Stimulated activated CD4-positive, alpha-beta T cell treated with anti-CD3 and anti-CD28 coated beads, Interleukin-12 subunit alpha, Interleukin-12 subunit beta, amount 100 ng/mL, for 48 hours (primary cell): ENCODE results near the gene AKT1.
"Not testable (repeated sequence)": the region's sequence is repeated elsewhere in the genome, so short reads cannot be mapped to it uniquely, and the experiment has no call there.

ENCODE experiments used
- DNase-seq, 3 donors: peaks; one replicate each; pipeline ENCODE4 v3.0.0-alpha.2; 2020; ENCODE audit warnings: low read depth in 2 of 3, low spot score in 1 of 3

Gene AKT1

DNA sequence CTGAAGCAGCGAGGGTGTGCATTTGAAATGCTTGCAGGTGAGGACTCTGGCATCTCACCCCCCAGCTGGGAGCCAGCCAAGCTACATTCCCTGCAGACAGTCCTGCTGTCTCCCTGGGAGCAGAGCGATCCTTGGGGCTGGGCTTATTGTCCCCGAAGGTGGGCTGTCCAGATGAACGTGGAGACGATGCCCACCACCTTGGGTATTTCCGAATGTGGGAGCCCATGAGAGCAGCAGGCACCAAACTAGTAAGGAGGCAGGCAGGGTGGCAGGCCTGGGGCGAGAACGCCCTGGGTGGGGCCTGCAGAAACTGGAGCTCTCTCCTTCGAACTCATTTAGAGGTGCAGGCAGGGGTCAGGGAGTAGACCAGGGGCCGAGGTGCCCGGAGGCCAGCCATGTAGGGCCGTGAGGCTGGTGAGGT, 23.8 kb upstream of the AKT1 start:
- DNase-seq: no peak

DNA sequence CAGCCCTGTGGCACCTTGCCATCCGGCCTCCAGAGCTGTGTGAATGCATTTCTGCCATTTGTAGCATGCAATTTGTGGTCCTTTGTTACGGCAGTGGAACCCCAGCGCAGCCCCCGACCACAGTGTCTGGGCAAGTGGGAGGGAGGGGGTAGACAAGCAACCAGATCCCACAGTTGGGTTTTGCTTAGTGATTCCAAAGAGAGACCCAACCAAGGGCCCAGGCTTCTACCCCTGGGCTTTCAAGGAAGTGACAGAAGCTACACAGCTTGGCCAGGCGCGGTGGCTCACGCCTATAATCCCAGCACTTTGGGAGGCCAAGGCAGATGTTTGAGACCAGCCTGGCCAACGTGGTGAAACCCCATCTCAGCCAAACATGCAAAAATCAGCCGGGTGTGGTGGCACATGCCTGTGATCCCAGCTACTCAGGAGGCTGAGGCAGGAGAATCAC, 23.2 kb upstream of the AKT1 start:
- DNase-seq: no peak

DNA sequence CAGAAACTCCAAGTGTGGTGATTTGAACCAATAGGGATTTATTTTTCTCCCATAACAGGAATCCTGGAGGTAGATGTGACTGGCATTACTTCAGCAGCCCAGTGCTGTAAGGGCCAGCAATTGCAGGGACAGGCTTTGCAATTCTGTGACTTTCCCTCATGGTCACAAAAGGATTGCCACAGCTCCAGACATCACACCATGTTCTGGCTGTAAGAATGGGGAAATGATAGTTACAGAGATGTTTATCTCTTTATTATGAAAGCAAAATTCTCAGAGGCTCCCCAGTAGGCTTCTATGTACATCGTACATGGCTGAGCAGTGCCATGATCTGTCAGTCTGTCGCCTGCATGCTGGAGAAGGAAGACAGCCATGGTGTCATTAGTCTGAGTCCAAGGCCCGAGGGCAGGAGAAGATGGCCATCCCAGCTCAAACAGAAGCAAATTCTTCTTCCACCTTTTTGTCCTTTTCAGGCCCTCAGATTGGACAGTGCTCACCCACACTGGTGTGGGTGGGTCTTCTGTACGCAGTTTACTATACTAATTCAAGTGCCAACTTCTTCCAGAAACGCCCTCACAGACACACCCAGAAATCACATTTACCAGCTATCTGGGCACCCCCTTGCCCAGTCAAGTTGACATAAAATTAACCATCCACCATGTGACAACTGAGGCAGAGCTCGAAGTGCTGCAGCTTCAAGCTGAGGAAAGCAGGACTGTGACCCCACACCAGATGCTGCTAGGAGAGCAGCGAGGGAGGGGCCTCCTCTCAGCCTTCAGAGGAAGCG, 22.6 kb upstream of the AKT1 start:
- no peak for DNase-seq

DNA sequence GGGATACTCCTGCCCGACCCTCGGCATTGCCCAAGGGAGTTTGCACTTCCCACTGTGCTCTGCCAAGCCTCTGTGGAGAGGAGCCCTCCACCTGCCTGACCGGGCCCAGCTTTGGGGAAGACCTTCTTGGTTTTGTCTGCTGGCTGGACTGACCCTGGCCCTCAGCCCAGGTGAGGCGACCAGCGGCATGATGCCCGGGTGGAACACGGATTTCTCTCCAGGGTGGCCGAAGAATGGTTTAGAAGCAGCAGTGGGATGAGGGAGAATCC, 21.0 kb upstream of the AKT1 start:
- no peak for DNase-seq

DNA sequence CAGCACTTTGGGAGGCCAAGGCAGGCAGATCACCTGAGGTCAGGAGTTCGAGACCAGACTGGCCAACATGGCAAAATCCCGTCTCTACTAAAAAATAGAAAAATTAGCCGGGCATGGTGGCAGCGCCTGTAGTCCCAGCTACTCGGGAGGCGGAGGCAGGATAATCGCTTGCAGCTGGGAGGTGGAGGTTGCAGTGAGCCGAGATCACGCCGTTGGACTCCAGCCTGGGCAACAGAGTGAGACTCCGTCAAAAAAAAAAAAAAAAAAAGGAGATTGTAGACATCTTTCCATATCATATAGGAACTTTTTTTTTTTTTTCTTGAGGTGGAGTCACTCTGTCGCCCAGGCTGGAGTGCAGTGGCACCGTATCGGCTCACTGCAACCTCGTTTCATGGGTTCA, 19.2 kb upstream of the AKT1 start:
- DNase-seq: not testable (repeated sequence)

DNA sequence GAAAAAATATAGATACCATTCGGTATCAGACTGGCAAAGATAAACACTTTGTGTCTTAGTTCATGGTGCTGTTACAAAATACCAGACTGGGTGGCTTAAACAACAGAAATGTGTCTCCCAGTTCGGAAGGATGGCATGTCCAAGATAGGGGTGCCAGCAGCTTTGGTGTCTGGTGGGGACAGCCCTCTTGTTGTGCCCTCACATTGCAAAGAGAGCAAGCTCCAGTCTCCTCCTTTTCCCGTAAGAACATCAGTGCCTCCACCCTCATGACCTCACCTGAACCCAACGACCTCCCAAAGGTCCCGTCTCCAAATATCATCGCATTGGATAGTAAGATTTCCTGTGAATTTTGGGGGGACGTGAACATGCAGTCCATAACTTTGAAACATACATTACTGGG, 17.7 kb upstream of the AKT1 start:
- no peak for DNase-seq

DNA sequence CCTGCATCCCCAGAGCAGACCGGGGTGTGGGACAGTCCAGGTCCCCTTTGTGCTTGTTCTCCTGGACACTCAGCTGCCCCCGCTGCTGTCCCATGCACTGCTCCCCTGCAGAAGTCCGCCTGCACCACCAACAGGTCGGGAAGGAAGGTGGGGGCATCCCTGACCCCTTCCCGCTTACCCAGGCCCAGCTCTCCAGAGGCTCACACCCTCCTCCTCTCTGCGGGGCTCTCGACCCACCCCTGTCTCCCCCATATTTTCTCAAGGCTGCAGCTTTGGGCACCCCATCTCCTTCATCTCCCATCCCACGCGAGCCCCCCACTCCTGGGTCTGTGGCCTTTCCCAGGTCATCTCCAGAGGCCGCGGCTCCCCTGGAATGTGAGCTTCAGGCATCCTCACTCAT, 14.8 kb upstream of the AKT1 start:
- DNase-seq: no peak

DNA sequence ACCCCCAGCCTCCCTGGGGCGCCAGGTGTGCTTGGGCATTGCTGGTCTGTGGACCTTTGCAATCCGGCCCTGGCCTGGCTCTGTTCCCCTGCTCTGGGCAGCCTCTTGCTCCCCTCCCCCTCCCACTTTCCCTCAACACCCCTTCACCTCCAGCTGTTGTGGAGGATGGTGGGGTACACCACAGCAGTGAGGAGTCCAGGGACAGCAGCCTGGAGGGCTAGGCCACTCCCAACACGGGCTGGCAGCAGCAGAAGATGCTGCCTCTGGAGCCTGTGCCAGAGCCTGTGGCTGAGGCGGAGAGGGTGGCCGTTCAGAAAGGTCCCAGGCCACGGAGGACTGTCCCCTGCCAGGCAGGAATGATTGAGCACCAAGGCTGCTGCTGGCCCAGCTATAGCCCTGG, 12.9 kb upstream of the AKT1 start:
- DNase-seq: no peak

DNA sequence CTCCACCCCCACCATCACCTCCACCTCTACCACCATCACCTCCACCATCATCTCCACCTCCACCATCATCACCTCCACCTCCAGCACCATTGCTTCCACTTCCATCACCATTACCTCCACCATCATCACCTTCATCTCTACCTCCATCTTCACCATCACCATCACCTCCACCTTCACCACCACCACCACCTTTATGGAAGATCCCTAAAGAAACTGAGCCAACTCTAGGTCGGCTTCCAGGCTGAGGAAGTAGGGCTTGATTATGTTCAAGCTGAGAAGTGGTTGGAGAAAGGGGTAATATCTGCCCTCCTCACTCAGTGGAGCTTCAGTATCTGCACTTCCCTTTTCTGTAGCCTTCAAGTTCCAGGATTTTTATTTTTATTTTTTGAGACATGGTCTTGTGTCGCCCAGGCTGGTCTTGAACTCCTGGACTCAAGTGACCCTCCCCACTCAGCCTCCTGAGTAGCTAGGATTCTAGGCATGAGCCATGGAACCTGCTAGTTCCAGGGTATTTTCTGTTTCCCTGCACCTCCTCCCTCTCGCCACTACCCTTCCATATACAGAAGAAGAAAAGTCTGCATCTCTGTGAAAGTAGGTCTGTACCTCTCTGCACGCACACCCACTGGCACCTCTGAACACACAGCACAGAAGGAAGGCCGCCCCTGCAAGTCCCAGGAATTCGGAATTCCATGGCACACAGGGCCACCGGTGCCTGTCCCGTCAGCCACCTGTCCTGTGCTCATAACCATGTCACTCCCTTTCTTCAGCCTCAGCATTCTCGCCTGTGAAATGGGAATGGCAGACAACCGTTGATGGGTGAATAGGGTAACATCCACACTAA, 11.3 kb upstream of the AKT1 start:
- DNase-seq: no peak

DNA sequence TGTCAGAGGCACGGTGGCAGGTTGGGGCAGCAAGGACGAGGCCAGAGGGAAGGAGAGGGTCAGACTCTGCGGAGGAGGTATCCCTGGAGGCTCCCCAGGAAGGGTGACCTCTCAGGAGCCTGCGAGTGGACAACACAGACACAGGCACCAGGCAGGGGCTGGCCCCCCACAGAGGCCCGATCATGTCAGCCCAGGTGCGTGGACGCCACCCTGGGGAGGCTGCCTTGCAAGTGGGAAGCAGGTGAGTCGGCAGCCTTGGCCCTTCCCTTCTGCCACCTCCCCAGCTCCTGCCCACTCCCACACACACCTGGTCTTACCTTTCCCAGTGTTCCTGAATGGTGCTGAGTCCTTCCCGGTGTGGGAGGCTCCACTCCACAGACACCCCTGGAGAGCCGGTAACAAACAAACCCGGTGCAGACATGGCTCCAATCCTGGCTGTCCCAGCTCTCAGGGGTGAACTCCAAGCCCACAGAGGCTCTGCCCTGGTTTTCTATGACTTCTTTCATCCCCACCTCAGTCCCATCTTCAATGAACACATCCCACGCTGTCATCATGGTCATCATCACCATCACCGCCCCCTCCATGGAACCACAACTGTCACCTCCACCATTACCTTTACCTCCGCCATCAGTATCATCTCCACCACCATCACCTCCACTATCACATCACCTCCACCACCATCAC, 10.5 kb upstream of the AKT1 start:
- DNase-seq: no peak

DNA sequence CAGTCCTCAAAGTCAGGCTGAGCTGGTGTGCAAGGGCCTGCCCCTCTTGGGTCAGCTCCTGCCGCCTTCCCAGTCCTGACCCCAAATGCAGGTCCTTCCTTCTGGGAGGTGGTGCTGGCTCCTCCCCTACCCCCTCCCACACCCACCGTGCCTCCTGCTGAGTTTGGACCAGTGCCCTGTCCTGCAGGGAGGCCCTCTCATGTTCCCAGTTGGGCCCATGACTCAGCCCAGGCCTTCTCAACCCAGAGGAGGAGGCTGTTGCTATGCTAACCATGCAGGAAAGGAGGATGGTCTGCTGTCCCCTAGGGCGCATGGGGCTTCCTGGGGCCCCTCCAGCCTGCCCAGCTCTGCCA, 9.8 kb upstream of the AKT1 start:
- DNase-seq: no peak

DNA sequence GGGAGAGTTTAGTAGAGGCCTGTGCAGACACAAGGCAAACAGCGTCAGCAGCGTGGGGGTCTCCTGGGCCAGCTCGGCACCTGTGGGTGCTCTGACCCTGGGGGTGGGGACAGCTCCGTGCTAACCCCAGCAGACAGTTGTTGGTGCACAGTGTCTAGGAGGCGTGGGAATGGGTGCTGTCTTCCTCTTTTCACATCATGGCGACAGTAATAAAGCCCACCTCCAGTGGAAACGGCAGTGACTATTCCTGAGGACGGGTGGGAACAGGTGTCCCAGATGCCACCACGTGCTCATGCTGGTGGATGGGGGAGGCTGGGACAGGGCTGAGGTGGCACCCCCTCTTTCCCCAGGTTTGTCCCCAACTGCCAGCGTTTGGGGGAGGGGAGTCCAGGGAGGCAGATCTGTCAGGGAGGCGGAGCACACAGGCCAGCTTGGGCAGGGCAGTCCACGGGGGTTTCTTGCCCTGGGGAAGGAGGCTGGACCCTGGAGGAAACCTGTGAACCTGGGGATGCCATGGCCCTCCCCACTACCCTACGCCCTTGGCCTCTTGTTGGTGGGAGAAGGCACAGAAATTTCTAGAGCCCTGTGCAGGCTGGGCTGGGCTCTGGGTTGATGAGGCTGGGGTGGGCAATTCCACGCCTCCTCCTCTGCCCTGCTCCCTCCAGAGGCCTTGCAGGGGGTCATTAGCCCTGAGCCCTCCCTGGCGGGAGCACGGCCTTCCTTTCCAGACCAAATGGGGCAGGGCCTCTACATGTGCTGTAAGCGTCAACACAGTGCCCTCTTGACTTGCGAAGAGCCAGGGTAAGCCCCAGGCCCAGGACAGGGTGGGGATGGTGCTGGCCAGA, 9.2 kb upstream of the AKT1 start:
- DNase-seq: no peak

DNA sequence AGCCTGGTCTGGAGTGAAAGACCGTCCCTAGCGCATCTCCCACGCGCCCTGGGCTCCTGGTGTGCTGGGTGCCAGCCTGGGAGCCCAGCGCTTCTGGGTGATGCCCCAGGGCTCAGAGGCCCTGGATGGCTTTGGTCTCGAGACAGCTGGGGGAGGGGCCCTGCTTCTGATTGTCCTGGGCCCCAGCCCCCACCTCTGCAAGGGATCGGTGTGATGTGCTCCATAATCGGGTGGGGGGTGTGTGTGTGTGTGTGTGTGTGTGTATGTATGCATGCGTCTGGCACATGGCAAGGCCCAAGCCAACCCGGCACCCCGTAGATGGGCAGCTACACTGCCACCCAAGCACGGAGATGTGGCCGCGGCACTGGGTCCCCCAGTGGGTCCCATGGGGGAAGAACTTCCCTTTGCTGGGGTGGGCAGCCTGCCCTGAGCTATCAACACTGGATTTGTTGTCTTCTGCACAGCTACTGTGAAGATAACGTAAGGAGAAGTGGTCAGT, 8.4 kb upstream of the AKT1 start:
- no peak for DNase-seq

DNA sequence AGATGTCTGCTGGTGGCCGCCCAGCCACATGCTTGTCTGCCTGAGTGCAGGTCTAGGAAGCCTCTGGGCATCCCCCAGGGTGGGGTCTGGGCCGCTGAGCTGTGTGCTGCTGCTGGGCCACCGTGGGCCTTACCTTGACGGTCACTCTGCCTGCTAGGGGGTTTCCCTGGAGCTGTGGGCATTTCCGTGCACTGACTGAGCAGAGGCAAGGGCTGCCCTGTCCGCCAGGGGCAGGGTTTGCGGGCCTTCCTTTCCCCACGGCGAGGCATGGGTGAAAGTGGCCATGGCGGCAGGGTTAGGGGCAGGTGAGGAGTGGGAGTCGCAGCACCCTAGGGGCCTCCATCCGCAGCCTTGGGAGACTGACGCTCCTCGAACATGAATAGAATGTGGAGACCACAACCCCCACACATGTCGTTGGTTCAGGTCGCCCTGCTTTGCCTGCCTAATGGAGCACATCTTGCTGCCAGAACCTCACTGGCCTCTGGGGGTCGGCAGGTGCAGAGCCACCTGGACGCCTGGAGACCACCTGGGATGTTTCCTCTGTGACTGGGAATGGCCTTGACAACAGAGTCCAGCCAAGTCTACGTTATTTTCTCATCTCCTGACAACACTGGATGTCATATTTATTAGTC, 7.8 kb upstream of the AKT1 start:
- DNase-seq: no peak

DNA sequence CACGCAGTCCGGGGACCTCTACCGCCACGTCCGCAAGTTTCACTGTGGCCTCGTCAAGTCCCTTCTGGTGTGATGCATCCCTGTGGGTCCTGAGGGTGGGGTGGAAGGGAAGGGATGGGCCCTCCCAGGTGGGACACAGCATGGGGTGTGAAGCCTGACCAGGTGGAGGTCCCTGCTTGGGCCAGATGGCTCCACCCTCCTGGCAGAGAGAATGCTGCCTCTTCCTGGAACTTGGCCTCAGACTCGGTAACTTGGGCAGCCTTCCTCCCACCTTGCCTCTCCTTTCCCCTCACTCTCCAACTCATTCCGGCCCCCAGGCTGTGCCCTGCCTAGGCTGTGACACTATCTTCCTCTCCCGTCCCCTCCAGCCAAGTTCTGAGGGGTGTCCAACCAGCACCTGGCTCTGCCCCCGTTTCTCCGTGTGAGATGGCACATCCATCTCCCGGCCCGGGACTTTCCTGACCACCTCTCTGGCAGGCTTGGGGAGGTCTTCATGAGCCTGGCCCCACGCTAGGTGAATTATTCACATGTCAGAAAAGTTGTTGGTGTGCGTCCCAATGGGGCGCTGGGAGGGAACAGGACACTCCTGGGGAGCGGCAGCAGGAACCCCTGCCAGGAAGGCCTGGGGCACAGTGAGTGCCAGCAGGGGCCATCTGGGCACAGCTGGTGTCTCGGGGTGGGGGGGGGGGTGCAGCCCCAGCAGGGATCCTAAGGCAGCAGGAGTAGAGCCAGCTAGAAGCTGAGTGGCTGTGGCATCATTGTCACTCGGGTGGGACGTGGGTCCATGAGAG, 7.0 kb upstream of the AKT1 start:
- DNase-seq: no peak

DNA sequence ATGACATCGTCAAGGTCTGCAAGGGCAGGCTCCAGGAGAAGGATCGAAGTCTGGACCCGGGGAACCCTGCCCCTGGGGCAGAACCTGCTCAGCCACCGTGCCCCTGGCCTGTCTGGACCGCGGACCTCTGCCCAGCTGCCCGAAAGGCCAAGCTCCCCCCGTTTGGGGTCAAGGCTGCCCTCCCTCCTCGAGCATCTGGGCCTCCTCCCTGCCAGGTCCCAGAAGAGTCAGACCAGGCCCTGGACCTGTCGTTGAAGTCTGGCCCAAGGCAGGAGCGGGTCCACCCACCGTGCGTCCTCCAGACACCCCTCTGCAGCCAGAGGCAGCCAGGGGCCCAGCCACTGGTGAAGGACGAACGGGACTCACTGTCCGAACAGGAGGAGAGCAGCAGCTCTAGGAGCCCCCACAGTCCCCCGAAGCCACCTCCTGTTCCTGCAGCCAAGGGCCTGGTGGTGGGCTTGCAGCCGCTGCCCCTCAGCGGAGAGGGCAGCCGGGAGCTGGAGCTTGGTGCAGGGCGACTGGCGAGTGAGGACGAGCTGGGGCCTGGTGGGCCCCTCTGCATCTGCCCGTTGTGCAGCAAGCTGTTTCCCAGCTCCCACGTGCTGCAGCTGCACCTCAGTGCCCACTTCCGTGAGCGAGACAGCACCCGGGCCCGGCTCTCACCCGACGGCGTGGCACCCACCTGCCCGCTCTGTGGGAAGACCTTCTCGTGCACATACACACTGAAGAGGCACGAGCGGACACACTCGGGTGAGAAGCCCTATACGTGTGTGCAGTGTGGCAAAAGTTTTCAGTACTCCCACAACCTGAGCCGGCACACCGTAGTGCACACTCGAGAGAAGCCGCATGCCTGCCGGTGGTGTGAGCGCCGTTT, 6.2 kb upstream of the AKT1 start:
- no peak for DNase-seq

DNA sequence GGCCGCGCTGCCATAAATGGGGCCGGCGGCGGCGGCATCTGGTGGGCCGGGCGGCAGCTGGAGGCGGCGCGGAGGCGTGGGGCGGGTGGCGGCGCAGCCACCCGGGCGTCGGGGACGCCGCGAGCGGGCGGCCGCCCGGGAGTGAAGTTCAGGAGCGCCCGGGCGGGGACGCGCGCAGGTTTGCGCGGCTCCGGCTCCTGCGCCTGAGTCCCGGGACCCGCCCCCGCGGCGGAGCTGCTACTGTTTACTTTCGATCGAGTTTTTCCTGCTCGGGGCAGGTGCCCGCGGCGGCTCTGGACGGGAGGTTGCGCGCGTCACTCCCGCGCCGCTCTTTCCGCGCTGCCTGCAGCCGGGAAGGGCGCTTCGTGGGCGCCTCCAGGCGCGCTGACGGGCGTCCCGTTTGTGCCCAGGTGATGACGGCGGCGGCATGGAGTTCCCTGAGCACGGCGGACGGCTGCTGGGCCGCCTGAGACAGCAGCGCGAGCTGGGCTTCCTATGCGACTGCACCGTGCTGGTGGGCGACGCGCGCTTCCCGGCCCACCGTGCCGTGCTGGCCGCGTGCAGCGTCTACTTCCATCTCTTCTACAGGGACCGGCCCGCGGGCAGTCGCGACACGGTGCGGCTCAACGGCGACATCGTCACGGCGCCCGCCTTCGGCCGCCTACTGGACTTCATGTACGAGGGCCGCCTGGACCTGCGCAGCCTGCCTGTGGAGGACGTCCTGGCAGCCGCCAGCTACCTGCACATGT, 5.4 kb upstream of the AKT1 start, which contains the start of gene ZBTB42:
TSS of gene ZBTB42 (plus strand) at position 331 of the 749 bp plus-strand sequence. CDS start at position 428, 97 bp downstream.
- peak in 1 of 3 donors; percentile 56 for DNase-seq
